Esophagus squamous epithelium (tissue), 5 donors: ENCODE measurements around the gene EFHC1. TPM values are rescaled to one million over a fixed set of nuclear protein-coding genes. Genes with fewer than 3 reads are reported as not detected.

Experiments
- DNase-seq: peaks from one replicate; lab custom pipeline; 2025; lab: John Stamatoyannopoulos, UW
- H3K27ac ChIP-seq, 4 donors: fragments of 200-600 bp; sonication (generic); one replicate each; pipeline ENCODE4 v1.5.1; 2016 to 2019; ENCODE audit warnings: mild to moderate bottlenecking in 1 of 4
- H3K27me3 ChIP-seq, 4 donors: fragments of 200-600 bp; sonication (generic); 1 replicate in 3 of 4; 2 replicates in 1 of 4; pipeline versions ENCODE4 v1.5.1 to v1.6.0; 2017 to 2021; ENCODE audit warnings: antibody characterized with exemption in 1 of 4
- H3K36me3 ChIP-seq, 3 donors: fragments of 200-600 bp; sonication (generic); one replicate each; pipeline ENCODE4 v1.5.1; 2016 to 2019
- H3K4me1 ChIP-seq, 3 donors: fragments of 200-600 bp; sonication (generic); one replicate each; pipeline ENCODE4 v1.5.1; 2017 to 2019
- H3K4me3 ChIP-seq, 4 donors: fragments of 200-600 bp; sonication (generic); 1 replicate in 3 of 4; 2 replicates in 1 of 4; pipeline ENCODE4 v1.5.1; 2016 to 2019; ENCODE audit warnings: mild to moderate bottlenecking in 2 of 4, moderate library complexity in 1 of 4
- H3K9me3 ChIP-seq, 3 donors: fragments of 200-600 bp; sonication (generic); one replicate each; pipeline ENCODE4 v1.5.1; 2016 to 2019
- CTCF ChIP-seq, 6 experiments: fragments of 450-650 bp in 4 of 6; fragments of 200-600 bp in 2 of 6; sonication (generic) in 2 of 6; IDR thresholded peaks; one replicate each; pipeline ENCODE4 v1.5.1; 2016 to 2019; ENCODE audit warnings: antibody characterized with exemption in 6 of 6, mild to moderate bottlenecking in 4 of 6, moderate library complexity in 4 of 6
- POLR2A ChIP-seq, 4 donors: fragments of 450-650 bp; IDR thresholded peaks; one replicate each; pipeline ENCODE4 v1.6.1; 2017; ENCODE audit warnings: antibody characterized with exemption in 4 of 4, mild to moderate bottlenecking in 4 of 4, moderate library complexity in 3 of 4
- WGBS, 2 donors: methylation state at CpG; one replicate each; pipeline ENCODE4 v1.1.5; 2018; 5-methylcytosine and 5-hydroxymethylcytosine counted together
- intact Hi-C: fragments of 100-400 bp; cut with DNase I; formaldehyde crosslinking; loops from one replicate; pipeline ENCODE4 v1.15.0; 2022
- total RNA-seq, 4 donors: library from RNA; depleted of rRNA; stranded (reverse); fragments of >200 nt; gene quantifications; one replicate each; pipeline ENCODE4 v1.1.0, GENCODE V29; 2016
- donor health status: DM: yes; HTN: yes; CAD: no.

Gene EFHC1
- total RNA-seq, 4 donors from 2014 or later: 4.0 to 17.5 (median 9.9) TPM

DNA sequence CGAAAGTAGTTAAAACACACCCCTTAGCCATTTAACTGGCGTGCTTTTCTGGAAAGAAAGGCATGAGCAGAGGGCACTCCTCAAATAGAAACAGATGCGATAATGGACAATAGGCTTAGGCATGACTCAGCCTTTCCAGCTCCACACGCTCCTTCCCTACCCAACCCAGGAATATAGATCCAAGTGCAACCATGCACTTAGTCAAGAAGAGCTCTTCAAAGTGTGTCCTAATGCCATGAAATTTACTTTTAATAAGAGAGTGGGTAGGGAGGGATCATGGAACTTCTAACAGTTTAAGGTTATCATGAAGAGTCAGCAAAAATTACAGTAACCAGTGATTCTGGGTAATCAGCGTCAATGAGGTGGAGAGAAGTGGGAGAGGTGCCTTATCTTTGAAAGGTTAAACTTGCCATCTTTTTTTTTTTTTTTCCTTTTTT lies 2.4 kb upstream of the EFHC1 start:
- no peak for TF ChIP-seq POLR2A (IDR thresholded peaks at IDR 0.05)
- no peak for TF ChIP-seq CTCF (IDR thresholded peaks at IDR 0.05)
- no peak overlapping the region for H3K4me3 ChIP-seq
- no peak for DNase-seq
- no peaks in the 10 kb centered on the region for H3K27me3 ChIP-seq
- H3K27ac ChIP-seq: peak overlapping the region in 2 of 4 donors; percentile 22 to 49
- intact Hi-C loops: loop anchor here (5.0 kb wide), 2 partner anchors 175 to 245 kb away; no protein-coding TSS in a partner anchor
- 44 to 58% methylated on average over 4 to 5 of the region's 5 CpGs for WGBS, 2 donors
- H3K36me3 ChIP-seq: no peaks in the 10 kb centered on the region
- no peaks in the 10 kb centered on the region for H3K9me3 ChIP-seq
- H3K4me1 ChIP-seq: peaks cover 6 to 38% (median 25%) of the 10 kb centered on the region in 3 donors

DNA sequence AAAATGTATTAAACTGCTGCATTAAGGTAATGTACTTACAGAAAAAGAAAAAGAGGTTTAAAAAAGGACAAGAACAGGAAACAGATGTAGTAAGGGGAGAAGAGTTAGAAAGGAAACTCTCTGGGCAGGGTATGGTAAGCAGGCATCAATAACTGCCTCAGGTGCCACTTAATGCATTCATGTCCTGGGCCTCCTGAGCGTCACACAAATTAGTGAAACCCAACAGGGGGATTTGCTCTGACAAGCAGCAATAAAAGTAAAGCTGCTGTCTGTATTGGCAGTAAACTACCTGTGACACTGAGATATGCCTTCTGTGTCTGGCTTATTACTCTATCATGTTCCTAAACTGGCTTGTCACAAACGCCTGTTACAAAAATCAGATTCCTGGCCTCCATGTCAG lies 1.5 kb upstream of the EFHC1 start:
- Histone ChIP-seq H3K36me3 (no peaks in the 10 kb centered on the region), H3K9me3 (no peaks in the 10 kb centered on the region), H3K27me3 (no peaks in the 10 kb centered on the region), H3K27ac (no peak overlapping the region), H3K4me1 (peaks cover 6 to 39% (median 25%) of the 10 kb centered on the region in 3 donors), H3K4me3 (no peak overlapping the region)
- 67 to 69% methylated on average over 2 of the region's 2 CpGs for WGBS, 2 donors
- DNase-seq: no peak
- intact Hi-C loops: loop anchor here (5.0 kb wide), 2 partner anchors 174 to 244 kb away; no protein-coding TSS in a partner anchor
- TF ChIP-seq POLR2A (IDR thresholded peaks at IDR 0.05) (no peak), CTCF (IDR thresholded peaks at IDR 0.05) (no peak)

DNA sequence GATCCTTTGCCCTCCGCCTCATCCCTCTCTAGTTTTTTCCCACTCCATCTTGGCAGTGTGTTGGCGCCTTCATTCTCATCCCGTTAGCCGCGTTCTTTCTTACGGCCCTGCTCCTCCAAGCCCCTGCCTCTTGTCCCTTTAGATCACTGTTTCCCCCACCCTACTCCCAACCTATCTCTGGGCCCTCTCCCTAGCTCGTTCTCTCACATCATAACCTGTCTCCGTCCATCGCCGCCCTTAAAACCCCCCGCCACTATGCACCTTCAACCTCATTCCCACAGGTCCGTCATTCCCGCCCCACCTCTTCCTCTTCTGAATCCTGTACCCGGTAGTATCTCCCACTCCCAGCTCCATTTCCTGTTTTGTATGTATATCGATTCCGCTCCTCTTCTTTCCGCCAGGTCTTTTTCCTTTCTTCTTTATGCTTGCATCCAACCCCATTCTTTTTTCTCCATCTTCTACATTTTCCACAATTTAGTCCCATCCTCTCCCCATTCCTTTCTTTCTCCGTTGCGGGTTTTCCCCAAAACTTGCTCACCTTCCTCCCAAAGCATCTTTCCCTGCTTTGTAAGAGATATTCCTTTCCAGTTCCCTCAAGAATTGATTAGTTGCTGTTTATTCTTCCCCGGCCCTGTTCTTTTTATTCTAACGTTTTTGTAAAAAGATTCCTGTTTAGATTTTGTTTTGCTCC lies 671 bp downstream of the EFHC1 start:
- H3K9me3 ChIP-seq: no peaks in the 10 kb centered on the region
- H3K27me3 ChIP-seq: no peaks in the 10 kb centered on the region
- TF ChIP-seq POLR2A (IDR thresholded peaks at IDR 0.05) (no peak), CTCF (IDR thresholded peaks at IDR 0.05) (no peak)
- peaks cover 6 to 51% (median 25%) of the 10 kb centered on the region in 3 donors for H3K4me1 ChIP-seq
- no peaks in the 10 kb centered on the region for H3K36me3 ChIP-seq
- intact Hi-C loops: no loop called here
- peak overlapping the region; percentile 84 to 92 (median 90) for H3K27ac ChIP-seq
- peak overlapping the region; percentile 41 to 92 (median 83) for H3K4me3 ChIP-seq
- DNase-seq: no peak
- WGBS, 2 donors: 4 to 5% methylated on average over 21 of the region's 21 CpGs

GRCh38 chr6:52422156-52422555 lies 2.0 kb downstream of the EFHC1 start:
- WGBS, 2 donors: 87 to 95% methylated on average over 2 of the region's 2 CpGs
- H3K4me3 ChIP-seq: no peak overlapping the region
- TF ChIP-seq CTCF (IDR thresholded peaks at IDR 0.05) (no peak), POLR2A (IDR thresholded peaks at IDR 0.05) (no peak)
- intact Hi-C loops: no loop called here
- DNase-seq: no peak
- H3K9me3 ChIP-seq: no peaks in the 10 kb centered on the region
- peaks cover 0 to 6% (median 0%) of the 10 kb centered on the region in 3 donors for H3K36me3 ChIP-seq
- H3K4me1 ChIP-seq: peaks cover 6 to 39% (median 15%) of the 10 kb centered on the region in 3 donors
- H3K27ac ChIP-seq: no peak overlapping the region
- no peaks in the 10 kb centered on the region for H3K27me3 ChIP-seq

DNA sequence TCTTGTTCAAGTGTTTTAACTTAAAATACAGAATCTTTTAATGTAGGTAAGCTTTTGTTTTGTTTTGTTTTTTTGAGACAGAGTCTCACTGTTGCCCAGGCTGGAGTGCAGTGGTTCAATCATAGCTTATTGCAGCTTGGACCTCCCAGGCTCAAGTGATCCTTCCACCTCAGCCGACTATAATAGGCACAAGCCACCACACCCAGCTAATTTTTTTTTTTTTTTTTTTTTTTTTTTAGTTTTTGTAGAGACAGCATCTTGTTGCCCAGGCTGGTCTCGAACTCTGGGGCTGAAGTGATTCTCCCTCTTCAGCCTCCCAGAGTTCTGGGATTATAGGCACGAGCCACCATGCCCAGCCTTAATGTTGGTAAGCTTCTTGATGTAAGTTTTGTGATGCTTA lies 3.3 kb downstream of the EFHC1 start:
- peaks cover 6 to 31% (median 8%) of the 10 kb centered on the region in 3 donors for H3K4me1 ChIP-seq
- no peak for DNase-seq
- intact Hi-C loops: no loop called here
- no peak overlapping the region for H3K4me3 ChIP-seq
- whole genome bisulfite sequencing, 2 donors: 33 to 69% methylated on average over 1 to 3 of the region's 3 CpGs
- H3K27ac ChIP-seq: peak overlapping the region in 3 of 4 donors; percentile 5 to 63 (median 59)
- H3K27me3 ChIP-seq: no peaks in the 10 kb centered on the region
- no peak for TF ChIP-seq CTCF (IDR thresholded peaks at IDR 0.05)
- TF ChIP-seq POLR2A (IDR thresholded peaks at IDR 0.05): no peak
- H3K9me3 ChIP-seq: no peaks in the 10 kb centered on the region
- peaks cover 0 to 8% (median 0%) of the 10 kb centered on the region in 3 donors for H3K36me3 ChIP-seq
